ENCODE results near the gene TRAPPC12.

TRAPPC12 gene

GRCh38 chr2:3409627-3410170, 30.2 kb downstream of the TRAPPC12 start:
- no peak for DNase-seq

- no peak for DNase-seq
Measured at GRCh38 chr2:3411103-3411502, 31.6 kb downstream of the TRAPPC12 start.

- no peak for DNase-seq
Measured at GRCh38 chr2:3413697-3414096, 34.2 kb downstream of the TRAPPC12 start.

- no peak for DNase-seq
Measured at GRCh38 chr2:3414133-3414860, 34.8 kb downstream of the TRAPPC12 start.

- DNase-seq: no peak
Measured at GRCh38 chr2:3418766-3419404, 39.4 kb downstream of the TRAPPC12 start.

- DNase-seq: no peak
Measured at GRCh38 chr2:3420076-3420768, 40.7 kb downstream of the TRAPPC12 start.

- DNase-seq: no peak
Measured at GRCh38 chr2:3420769-3421397, 41.4 kb downstream of the TRAPPC12 start.

GRCh38 chr2:3421580-3421979, 42.1 kb downstream of the TRAPPC12 start:
- DNase-seq: no peak

GRCh38 chr2:3422161-3422779, 42.8 kb downstream of the TRAPPC12 start:
- no peak for DNase-seq

- peak; percentile 3 for DNase-seq
Measured at GRCh38 chr2:3423492-3424170, 44.1 kb downstream of the TRAPPC12 start.

GRCh38 chr2:3424171-3424795, 44.8 kb downstream of the TRAPPC12 start:
- DNase-seq: no peak

GRCh38 chr2:3426615-3427014, 47.1 kb downstream of the TRAPPC12 start:
- DNase-seq: no peak

GRCh38 chr2:3427272-3427671, 47.8 kb downstream of the TRAPPC12 start:
- no peak for DNase-seq

GRCh38 chr2:3428577-3428976, 49.1 kb downstream of the TRAPPC12 start:
- no peak for DNase-seq

- no peak for DNase-seq
Measured at GRCh38 chr2:3429066-3429610, 49.6 kb downstream of the TRAPPC12 start.

- DNase-seq: no peak
Measured at GRCh38 chr2:3430172-3430571, 50.7 kb downstream of the TRAPPC12 start.

GRCh38 chr2:3430740-3431490, 51.4 kb downstream of the TRAPPC12 start:
- DNase-seq: no peak

- DNase-seq: no peak
Measured at GRCh38 chr2:3432067-3432466, 52.6 kb downstream of the TRAPPC12 start.

GRCh38 chr2:3432693-3433338, 53.3 kb downstream of the TRAPPC12 start:
- DNase-seq: no peak

GRCh38 chr2:3433339-3433699, 53.8 kb downstream of the TRAPPC12 start:
- no peak for DNase-seq

Measured in NCI-H2227 treated with DMSO at 0.1 percent for 48 hours (cell line).